Stimulated activated CD4-positive, alpha-beta T cell treated with anti-CD3 and anti-CD28 coated beads, Interleukin-15, amount 100 ng/mL, for 24 hours (primary cell): ENCODE results near the gene HIPK2.
"Not testable (repeated sequence)": the region's sequence is repeated elsewhere in the genome, so short reads cannot be mapped to it uniquely, and the experiment has no call there.

Experiments
- DNase-seq: peaks from one replicate; pipeline ENCODE4 v3.0.0-alpha.2; 2020

The HIPK2 gene

DNA sequence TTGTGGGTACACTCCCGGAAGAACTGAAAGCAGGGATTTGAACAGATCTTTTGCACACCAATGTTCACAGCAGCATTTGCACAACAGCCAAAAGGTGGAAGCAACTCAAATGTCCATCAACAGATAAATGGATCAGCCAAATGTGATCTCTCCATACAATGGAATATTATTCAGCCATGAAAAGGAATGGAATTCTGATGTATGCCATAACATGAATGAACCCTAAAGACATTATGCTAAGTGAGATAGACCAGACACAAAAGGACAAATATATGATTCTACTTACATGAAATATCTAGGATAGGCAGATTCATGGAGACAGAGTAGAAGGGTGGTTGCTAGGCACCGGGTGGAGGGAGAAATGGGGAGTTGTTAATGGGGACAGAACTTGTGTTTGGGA, 217.6 kb downstream of the HIPK2 start:
- DNase-seq: no peak

DNA sequence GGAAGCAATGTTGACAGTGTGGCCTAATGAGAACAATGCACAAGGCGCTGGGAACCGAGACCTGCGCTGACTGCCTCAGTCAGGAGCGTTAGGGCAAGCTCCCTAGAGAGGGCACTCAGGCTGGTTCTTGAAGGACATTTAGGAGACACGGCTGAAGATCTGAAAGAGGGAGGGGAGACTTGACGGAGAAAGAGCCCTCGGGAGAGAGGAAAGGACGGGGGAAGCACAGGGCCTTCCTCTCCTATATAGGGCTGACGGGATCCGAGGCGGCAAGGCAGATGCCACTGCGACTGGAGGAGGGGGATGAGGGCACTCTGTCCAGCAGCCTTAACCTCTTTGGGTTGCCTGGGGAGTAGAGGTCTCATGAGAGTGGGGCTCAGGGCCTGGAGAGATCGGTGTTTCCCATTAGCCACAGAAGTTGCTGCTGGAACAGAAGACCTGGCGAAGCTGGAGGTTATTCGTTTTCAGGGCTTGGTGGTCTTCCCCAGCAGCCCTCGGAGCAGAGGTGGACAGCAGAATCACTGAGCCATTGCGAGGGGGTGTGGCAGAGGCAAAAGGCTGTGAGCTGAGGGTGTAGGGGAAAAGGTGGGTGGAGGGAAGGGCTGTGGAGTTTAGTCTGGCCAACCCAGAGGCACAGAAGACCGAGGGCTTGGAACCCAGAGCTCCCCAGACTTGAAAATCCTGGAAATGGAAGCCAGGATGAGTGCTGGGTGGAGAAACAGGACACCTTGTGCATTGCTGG, 218.3 kb downstream of the HIPK2 start:
- DNase-seq: no peak

DNA sequence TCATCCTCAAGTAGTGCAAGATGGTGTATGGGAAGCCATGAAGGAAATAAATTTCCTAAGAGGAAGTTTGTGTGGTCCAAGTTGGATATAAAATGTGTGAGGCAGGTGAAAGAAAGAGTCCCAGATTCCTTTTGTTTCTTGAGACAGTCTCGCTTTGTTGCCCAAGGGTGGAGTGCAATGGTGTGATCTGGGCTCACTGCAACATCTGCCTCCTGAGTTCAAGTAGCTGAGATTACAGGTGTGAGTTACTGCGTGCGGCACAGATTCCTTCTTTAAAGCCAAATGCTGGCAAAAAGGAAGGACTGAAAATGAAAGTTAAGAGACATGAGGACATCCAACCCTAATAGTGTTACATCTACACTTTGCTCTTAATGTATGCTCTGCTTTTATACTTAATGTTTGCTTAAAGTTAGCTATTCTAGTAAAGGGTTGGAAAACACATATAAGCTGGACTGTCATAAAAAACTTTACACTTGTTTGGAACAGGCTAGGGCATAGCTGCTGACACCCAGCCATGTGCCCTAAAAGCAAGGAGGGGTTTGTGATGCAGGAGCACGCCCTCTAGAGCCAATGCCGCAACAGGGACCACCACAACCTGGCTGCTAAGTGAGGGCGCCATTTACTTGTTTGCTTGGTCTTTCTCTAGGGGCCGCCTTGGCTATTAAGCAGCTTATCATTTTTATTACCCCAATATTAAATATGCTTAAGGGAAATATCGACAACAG, 219.8 kb downstream of the HIPK2 start:
- DNase-seq: no peak

DNA sequence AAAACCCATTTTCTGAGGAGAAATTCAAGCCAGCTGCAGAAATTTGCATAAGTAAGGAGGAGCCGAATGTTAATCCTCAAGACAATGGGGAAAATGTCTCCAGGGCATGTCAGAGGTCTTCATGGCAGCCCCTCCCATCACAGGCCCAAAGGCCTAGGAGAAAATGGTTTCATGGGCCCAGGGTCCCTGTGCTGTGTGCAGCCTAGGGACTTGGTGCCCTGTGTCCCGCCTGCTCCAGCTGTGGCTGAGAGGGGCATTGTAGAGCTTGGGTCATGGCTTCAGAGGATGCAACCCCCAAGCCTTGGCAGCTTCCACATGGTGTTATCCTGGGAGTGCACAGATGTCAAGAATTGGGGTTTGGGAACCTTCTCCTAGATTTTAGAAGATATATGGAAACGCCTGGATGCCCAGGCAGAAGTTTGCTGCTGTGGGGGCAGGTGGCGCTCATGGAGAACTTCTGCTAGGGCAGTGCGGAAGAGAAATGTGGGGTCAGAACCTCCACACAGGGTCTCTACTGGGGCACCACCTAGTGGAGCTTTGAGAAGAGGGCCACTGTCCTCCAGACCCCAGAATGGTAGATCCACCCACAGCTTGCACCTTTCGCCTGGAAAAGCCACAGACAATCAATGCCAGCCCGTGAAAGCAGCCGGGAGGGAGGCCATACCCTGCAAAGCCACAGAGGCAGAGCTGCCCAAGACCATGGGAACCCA, 223.7 kb downstream of the HIPK2 start:
- not testable (repeated sequence) for DNase-seq

DNA sequence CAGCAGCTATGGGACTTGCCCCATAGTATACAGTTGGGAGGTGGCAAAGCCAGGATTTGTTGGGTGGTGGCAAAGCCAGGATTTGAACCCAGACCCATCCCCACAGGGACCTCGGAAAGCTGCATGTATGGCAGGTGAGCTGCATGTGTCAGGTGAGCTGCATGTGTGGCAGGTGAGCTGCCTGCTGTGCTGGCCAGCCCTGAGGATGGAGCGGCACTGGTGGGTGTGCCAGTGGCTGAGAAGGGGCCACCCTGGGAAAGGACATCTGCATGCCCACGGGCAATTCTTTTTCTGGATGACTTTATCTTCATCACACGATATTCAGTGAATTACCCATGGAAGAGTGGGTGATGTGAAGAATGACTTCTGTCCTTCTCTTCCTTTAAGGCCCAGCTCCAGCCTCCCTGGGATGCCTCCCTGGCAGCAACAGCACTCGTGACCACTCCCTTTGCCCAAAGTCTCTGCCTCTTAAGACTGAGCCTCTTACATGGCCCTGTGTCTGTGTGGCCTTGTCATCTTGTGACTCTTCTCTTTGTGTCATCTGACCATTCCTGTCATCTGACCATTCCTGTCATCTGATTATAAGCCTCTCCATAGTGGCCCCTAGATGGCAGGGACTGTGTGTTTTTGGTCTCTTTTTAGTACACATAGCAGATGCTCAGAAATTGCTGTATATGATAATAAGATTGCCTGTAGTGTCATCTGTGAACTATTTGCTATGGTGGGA, 229.3 kb downstream of the HIPK2 start:
- DNase-seq: no peak

DNA sequence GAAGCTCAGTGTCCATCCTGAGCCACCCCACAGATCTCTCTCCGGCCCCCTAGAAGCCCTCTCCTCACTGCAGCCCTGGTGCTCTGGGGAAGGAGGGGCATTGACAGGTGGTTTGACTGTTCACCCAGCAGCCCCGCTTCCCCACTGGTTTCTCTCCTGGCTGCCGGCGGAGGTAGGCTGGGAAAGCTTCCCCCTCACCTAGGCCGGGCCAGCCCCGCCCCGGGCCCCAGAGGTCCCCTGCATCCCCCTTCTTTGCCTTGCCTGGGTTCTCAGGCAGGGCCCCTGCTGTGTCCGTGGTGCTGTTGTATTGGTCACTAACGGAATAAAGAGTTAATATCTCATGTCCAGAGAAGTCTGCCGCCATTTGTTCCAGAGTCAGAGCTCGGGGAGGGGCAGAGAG, 233.2 kb downstream of the HIPK2 start:
- no peak for DNase-seq

DNA sequence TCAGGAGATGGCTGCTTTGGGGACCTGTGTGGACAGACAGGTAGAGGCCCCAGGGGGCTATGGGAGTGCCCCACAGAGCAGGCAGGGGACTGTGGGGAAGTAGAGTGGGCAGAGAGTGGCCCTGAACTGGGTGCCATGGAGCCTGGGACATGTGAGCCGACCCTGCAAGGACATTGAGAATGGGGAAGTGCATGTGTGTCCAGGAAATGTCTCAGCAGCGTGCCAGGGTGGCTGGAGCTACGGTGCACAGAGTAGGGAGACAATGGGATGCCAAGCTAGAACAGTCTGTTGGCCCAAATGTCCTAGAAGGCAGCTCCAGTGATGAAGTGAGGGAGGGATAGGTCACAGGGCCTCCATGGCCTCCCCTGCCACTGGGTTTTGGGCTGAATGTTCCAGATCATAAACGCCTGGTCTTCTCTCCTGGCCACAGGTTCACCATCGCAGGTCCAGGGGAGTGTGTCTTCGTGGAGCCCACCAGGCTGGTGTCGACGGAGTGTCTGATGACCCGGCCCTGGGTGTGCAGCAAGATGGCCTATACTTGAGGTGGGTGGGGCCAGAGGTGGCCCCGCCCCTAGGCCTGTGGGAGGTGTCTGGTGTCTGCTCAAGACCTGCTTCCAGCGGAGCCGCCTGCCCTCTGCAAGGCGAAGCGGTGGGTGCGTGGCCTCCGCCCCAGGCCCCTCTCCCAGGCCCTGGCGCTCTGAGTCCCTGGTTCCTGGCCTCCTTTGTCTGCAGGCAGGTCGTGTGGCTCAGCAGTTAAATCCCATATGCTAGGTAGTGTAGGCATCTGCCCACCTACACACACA, 233.8 kb downstream of the HIPK2 start:
- peak; percentile 16 for DNase-seq

DNA sequence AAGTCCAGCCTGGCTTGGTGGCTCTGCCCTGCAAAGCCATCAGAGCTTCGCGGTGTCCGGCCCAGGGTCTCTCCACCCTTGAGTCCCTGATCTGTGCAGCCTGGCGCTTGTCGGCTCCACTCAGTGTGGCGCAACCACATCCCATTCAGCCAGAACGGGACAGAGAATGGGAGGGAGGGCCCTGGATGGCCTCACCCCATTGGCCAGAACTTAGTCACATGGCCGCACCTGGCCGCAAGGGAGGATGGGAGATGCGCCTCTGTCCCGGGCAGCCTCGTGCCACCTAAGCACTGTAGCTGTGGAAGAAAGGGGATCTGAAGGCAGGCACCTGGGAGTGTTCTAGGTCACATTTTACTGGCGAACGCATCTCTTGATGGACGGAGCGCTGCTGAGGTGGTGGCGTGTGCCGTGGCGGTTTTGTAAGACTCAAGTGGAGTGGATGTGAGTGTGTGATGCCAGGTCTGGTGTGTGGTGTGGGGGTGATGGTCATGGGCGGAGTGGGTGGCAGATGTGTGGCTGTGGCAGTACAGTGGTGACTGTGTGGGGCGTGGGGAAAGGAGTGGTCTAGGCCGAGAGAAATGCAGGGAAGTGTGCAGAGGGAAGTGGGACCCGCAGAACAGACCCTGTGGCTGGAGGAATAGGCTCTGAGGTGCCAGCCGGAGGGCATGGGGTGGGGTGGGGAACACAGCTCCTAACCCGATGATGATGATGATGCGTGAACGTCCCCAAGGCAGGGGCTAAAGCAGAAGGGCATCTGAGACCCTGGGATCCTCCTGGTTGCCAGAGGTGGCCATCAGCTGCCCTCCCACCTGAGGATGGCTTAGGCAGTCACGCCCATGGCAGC, 235.3 kb downstream of the HIPK2 start:
- DNase-seq: no peak

DNA sequence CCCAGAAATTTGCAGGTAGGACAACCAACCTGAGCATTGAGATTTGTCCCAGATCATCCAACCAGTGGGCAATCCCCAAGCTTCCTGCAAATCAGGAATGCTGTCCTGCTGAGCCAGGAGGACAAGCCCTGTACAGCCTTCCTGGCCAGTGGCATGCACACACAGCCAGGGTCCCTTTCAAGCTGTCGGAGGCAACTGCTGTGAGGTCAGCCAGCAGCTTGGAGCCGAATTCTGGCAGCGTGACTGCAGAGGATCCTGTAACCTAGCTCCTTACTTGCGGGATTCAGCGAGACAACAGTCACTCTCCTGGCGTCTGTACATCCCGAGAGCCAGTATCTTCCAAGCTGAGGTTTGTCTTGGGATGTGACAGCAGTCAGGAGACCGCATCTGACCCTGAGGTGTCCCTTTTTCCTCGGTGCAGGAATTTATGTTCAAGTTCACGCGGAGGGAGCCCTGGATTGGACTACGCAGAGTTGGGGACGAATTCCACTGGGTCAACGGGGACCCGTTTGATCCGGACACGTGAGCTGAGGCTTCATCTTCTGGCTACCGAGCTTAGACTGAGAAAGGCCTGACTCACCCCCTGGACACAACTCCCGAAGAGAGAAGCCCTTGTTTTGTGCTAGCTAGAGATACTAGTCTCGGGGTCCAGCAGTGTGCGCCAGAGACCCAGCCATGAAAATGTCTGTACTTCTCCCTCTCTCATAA, 236.0 kb downstream of the HIPK2 start:
- no peak for DNase-seq

DNA sequence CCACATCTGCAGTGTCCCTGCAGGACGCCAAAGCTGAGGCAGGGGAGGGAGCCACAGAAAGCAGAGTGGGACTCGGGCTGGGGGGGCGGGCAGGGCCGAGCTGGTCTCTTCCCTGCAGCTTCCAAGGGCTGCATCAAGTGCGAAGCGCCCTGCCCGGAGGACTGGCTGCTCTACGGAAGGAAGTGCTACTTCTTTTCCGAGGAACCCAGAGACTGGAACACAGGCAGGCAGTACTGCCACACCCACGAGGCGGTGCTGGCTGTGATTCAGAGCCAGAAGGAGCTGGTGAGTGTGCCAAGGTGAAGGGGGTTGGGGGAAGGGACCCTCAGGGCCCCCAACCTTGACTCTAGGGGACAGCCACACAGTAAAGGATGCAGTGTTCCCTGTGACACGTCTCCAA, 237.6 kb downstream of the HIPK2 start:
- no peak for DNase-seq

DNA sequence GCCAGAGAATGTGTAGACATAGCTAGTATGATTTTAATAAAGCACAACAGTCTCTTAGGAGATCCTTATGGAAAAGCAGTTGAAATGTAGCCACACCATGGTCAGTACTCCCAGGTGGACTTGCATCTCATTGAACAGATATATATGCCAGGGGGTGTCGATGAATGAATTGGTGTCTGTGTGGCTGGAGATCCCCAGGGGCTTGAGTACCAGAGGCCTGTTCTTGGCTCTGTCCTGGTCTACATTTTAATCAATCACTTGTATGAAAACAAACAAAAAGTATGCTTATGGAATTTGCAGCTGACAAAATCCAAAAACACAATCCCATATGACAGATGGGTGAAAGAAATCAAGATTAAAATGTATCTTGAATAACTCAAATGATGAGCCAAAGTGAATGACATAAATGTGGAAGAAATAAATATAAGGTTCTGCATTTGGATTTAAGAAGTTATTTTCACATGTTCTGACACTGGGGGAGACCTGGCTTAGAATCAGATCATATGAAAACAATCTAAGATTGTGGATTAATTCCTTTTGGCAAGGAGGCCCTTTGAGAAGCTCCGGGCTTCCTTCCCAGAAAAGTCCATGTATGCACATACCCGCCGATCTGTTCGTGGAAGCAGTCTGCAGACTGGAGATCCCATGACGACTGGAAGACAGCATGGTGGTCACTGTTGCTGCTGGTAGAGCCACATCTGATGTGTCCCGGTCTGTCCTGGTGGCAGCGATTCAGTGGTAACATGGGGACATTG, 238.7 kb downstream of the HIPK2 start:
- DNase-seq: no peak

DNA sequence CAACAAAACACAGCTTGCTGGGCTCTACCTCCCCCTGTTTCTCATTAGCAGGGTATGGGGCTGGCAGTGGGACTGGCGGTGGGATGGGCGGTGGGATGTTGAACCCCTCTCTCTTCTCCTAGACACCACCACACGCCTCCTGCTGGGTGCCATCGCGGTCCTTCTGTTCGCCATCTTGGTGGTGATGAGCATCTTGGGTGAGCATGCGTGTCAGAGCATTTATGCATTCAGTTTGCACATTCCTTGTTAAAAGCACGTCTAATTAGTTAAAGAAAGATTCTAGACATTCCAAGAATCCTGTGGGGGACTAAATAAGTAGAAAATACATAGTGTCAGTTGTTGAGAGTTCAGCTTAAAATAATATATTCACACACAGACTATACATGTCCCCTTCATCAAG, 241.6 kb downstream of the HIPK2 start:
- no peak for DNase-seq

DNA sequence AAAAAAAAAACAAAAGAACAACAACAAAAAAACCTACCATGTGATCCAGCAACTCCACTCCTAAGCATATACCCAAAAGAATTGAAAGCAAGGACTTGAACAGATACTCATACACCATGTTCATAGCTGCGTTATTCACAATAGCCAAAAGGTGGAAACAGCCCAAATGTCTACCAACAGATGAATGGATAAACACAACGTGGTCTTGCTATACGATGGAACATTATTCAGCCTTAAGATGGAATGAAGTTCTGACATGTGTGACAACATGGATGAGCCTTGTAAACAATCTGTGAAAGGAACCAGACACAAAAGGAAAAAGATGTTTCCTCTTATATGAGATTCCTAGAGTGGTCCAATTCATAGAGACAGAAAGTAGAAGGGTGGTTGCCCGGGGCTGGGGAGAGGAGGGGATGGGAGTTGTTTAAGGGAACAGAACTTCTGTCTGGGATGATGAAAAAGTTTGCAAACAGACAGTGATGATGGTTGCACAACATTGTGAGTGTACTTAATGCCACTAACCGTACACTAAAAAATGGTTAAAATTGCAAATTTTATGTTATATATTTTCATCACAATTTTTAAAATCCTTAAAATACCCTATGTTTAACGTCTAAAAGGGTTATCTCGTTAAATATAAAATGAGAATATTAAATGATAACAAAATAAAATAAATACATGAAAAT, 242.7 kb downstream of the HIPK2 start:
- DNase-seq: no peak

DNA sequence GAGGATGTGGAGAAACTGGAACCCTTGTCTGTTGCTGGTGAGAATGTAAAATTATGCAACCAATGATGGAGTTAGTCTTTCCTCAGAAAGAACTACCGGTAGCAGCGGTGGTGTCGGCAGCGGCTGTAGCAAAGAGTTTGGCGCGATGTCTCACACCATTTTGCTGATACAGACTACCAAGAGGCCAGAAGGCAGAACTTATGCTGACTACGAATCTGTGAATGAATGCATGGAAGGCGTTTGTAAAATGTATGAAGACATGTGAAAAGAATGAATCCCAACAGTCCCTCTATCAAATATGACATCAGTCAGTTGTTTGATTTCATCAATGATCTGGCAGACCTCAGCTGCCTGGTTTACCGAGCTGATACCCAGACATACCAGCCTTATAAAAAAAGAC, 243.7 kb downstream of the HIPK2 start:
- no peak for DNase-seq

DNA sequence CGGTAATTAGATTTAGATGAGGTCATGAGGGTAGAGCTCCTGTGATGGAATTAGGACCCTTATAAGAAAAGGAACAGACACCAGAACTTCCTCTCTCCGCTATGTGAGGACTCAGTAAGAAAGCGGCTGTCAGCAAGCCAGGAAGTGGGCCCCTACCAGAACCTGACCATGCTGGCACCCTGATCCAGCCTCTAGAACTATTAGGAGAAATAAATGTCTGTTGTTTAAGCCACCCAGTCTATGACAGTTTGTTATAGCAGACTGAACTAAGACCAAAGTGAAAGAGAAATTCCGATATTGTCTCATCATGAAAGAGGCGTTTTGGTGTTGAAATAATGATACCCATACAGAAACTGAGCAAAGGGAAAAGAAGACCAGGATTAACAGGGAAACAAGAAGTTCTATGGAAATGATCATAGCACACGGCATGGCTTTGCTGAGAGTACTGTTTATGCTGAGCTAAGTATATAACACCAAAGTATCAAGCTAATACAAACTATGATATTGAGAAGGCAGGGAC, 245.1 kb downstream of the HIPK2 start:
- DNase-seq: no peak

DNA sequence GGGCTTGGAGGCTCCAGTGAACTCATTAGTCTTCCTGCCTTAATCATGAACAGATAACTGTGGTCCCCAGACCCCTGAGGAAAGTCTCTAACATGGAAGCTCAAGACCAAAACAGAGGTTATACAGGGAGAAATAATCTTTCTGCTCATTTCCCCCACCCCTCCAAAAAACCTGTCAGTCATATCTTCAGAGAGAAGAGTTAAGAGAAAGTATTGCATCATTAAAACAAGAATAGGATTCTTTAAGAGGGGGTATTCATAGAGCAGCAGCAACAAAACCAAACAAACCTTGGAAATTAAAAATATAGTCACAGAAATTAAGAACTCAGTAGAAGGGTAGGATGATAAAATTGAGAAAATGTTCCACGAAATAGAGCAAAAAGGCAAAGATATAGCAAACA, 246.7 kb downstream of the HIPK2 start:
- DNase-seq: no peak

DNA sequence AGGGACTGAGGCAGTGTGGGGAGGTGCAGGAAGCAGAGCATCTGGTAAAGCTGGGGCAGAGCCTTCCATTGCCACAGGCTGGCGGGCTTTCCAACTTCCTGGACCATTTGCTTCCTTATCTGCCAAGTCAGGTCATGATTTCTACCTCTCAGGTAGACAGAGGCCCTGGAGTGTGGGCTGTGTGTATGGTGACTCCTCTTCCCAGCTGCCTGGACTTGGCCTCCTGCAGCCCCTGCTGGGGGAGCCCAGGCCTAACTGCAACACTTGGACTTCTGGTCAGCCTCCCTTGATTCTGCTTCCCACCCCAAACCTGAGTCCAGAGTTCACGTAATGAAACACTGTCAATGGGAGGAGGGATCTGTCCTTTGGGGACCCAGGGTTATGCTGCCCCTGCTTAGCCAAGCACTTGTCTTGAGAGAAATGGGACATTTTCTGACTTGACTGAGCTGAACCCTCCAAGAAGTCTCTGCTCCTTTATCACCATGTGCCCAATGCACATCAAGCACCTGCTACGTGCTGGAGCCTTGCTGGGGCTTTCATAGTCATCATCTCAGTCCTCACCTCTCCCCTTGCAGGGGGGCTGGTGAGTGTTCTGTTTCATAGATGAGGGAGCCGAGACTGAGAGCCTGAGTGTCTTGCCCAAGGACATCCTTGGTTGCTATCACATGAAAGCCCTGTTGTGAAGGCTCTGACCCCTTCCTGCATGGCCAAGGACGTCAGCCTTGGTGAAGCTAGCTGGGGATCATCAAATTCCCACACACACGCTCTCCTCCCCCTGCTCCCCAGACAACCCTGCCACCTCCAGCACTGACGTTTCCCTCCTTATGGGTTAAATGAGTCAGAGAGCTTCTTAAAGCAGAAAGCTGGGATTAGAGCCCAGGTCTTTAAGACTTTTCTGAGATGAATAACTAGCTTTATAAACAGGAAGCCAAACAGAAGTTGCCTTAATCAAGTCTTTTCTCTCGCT, 250.9 kb downstream of the HIPK2 start:
- no peak for DNase-seq

DNA sequence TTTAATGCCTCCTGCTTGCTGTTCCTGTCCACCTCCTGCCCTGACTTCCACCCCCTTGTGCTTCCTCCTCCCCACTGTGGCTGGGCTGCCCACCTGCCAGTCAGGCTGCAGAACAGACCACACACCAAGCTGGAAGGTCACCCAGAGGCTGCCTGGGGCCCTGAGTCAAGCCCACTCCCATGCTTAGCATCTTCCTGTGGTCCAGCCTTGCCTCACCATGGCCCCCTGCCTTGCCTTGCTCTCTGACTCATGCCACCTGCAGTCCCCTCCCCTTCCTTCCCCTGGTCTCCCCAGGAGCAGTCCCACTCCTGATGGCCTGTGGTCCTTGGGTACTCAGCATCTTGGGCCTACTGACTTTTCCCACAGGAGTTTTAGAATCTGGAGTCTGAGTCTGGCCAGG, 252.0 kb downstream of the HIPK2 start:
- DNase-seq: no peak
